Stimulated activated naive CD8-positive, alpha-beta T cell treated with anti-CD3 and anti-CD28 coated beads, Interleukin-15, Interleukin-2, amounts not matched to agents 100 U/mL and 50 U/mL, for 24 hours (primary cell): ENCODE results near the gene PIK3CA.

ENCODE experiments used
- ATAC-seq: fragments of 150-1000 bp; cut with Tn5 transposase; one replicate; pipeline ENCODE4 v1.10.0; 2021
- DNase-seq: peaks from one replicate; pipeline ENCODE4 v3.0.0; 2021

Gene PIK3CA

DNA sequence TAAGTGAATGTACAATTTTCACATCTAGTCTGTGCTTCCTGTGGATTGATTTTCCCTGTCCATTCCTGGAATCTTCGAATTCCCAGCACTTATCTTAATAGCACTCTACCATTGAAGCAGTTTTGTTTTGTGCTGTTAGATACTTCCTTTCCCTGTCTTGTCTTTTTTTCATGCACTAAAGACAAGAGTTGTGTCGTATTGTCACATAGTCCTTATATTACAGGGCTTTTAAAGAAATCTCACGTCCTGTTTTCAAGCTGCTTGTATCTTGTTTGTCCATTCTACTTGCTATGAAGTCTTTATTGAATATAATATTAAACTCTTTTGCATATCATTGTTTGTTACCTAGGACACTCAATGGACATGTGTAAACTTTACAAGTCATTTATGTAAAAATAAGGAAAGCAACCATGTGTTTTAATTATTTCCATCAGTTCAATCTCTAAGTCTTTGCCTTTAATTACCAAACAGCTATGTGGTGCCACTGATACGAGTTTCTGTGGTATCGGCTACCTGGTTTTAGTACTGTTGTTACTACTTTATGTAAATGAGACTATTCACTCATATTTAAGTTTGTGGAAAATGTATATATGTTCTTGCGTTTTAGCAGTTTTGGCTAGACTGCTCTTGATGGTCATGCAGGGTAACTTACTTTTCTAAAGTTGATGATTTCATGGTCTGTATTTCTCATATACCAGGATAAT, 10.3 kb downstream of the PIK3CA start:
- DNase-seq = no peak
- ATAC-seq = peak; percentile 85

- ATAC-seq (no peak), DNase-seq (no peak)
Measured at GRCh38 chr3:179163503-179163902, 15.3 kb downstream of the PIK3CA start.

DNA sequence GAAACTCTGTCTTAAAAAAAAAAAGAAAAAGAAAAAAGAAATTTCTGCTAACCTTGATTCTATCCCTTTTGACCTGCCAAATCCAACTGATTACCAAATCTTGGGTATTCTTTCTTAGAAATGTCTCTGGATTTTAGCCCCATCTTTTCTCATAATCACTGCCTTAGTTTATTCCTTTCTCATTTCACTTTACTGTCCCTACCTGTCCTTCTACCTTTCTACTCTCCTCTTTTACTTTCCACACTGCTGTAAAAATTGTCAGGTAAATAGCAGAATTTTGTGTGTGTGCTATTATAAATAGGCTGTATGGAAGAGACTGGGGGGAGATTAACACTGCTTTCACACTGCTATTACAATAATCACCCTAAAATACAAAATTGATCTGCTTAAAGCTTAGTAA, 16.7 kb downstream of the PIK3CA start:
- ATAC-seq (no peak), DNase-seq (no peak)

- ATAC-seq = no peak
- no peak for DNase-seq
Measured at GRCh38 chr3:179166561-179167201, 18.5 kb downstream of the PIK3CA start.

DNA sequence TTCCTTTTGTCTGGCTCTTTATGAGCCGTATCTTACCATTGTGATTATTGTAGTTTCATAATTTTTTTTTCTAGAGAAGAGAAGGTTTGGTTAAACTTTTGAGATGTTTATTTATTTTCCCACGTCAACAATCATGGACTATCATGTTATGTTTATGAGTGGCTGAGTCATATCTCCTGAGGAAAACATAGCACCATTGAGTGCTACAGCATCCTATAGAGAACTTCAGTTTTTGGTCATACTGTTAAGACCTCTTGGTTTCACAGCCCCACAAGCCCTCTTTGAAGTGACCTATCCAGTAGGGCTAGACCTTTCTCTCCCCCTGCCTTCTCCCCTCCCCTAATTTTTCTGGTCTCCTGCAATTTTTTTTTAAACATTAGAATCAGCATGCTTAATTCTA, 20.8 kb downstream of the PIK3CA start:
- ATAC-seq = no peak
- no peak for DNase-seq

GRCh38 chr3:179172546-179172945, 24.4 kb downstream of the PIK3CA start:
- DNase-seq (no peak), ATAC-seq (no peak)

GRCh38 chr3:179174316-179174715, 26.2 kb downstream of the PIK3CA start:
- ATAC-seq (no peak), DNase-seq (no peak)

DNA sequence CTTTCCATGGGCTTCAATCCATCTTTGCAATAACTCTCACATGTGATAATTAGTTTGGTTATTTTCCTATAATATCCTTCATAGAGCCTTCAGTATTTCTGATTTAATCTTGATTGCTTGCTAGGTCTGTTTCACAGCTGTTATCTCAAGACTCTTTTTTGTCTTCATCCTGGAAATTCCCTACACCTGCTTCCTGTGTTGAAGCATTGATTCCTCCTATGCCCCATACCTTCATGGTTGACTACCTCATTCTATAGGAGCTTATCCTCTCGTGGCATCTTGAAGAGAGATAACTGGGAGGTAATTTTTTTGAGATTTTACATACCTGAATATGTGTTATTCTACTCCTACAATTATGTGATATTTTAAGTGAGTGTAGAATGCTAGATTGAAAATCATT, 26.7 kb downstream of the PIK3CA start:
- no peak for ATAC-seq
- no peak for DNase-seq

GRCh38 chr3:179175358-179175757, 27.2 kb downstream of the PIK3CA start:
- no peak for DNase-seq
- ATAC-seq = no peak

DNA sequence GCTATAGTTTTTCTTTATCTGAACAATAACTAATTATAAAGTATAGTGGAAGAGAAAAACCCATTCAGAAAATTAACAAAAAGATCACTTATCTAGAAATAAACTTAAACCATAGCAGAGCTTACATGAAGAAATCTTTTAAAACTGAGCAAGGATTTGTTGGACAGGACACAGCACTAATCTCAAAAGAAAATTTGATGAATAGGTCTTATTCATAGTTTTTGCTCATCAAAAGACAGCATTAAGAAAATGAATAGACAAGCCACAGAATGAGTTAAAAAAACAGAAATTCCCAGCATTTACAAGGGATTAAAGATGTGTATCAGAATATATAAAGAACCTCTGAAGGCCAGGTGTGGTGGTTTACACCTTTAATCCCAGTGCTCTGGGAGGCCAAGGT, 29.5 kb downstream of the PIK3CA start:
- no peak for ATAC-seq
- no peak for DNase-seq

DNA sequence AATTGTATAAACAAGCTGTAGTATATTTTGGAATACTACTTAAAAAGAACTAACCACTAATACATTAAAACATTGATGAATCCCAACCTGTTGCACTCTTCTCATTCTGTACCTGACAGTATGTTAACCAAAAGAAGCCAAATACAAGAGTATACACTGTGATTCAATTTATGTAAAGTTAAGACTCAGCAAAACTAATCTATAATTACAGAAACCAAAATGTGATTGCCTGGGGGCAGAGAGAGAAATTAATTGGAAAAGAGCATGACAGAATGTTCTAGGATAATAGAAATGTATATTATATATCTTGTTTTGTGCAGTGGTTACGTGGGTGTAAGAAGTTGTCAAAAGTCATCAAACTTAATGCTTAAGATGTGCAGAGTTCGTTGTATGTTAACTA, 31.1 kb downstream of the PIK3CA start:
- ATAC-seq = no peak
- no peak for DNase-seq

DNA sequence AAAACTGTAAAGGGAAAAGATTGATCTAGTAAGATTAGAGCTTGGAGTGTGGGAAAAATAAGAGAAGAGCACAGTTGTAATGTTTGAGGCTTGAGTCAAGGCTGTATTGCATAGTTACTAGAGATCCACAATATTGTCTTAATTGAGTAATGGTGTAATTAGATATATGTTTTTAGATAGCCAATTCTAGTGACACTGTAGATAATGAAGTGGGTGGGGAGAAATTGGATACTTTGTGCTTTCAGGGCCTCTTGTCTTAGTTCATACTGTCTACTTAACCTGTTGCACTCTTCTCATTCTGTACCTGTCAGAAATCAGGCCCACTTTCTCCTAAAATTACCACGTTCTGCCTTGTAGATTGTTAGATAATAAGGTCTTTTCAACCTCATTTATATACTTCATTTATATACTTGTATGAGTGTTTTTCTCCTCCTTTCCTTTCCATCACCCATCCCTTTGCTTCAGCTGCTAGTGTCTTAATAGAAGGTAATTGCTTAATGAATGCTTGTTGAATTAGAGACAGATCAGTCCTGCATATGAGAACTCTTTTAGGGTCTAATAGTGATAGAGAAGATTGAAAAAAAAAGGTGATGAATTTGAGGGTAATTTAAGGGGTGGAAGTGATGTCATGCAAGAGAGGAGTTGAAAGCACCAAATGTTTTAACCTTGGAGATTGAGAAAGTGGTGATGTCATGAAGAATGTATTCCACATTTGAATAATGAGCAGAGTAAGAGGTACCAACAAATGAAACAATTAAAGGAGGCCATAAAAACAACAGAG, 32.0 kb downstream of the PIK3CA start:
- ATAC-seq (no peak), DNase-seq (no peak)

- peak; percentile 82 for ATAC-seq
- DNase-seq = no peak
Measured at GRCh38 chr3:179181021-179181472, 32.9 kb downstream of the PIK3CA start.

DNA sequence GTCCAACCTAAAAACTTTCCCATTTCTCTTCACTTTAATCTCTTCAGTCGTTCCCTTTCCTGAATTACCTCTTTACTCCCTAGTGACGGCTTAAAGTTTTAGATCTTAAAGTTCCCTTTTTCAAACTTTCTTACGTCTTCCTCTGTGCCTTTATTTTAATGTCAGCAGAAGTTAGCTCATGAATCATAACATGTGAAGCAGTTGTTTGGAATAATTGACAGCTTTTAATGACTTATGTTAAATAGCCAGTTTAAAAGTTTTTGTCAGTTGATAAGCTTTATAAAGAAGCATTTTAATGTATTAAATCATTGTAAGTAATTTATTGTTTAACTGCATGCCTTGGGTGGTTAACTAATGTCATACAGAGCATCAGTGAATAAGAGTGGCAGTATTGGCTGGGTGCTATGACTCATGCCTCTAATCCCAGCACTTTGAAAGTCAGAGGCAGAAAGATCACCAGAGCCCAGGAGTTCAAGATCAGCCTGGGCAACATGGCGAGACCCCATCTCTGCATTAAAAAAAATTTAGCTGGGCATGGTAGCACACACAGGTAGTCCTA, 33.9 kb downstream of the PIK3CA start:
- DNase-seq (peak; percentile 14), ATAC-seq (peak; percentile 79)

- DNase-seq = no peak
- no peak for ATAC-seq
Measured at GRCh38 chr3:179182902-179183301, 34.7 kb downstream of the PIK3CA start.

DNA sequence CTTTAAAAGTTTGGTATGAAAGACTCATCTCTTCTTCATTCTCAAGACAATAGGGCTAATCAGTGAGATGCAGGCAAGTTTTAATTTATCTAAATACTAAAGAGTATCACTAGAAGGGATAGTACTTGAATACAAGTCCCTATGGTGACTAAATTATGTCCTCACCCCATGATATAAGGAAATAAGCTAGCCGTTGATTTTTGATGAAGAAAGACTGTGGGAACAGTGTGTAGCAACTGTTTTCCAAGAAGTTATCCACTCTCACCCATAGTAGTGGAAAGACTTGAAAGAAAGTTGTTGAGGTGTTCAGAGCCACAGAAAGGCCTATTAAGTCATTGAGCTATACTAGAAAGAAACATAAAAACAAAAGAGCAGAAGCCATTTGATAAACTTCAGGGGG, 36.7 kb downstream of the PIK3CA start:
- DNase-seq (no peak), ATAC-seq (no peak)

DNA sequence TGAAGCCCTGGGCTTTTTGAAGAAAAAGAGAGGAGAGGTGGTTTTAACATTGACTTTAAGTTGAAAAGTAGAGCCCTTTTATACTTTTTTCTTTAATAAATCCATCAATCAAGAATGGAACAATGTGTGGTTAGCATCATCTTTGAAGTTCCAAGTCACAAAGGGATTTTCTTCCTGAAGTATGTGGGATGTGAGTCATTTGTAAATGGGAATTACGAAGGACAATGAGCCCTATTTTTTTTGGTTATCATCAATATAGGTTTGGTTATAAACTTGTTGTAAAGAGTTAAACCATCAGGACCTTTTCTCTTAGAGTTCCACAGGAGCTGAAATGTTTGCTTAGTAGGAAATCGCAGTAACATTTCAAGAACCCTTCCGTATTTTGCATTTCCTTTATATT, 38.3 kb downstream of the PIK3CA start:
- DNase-seq (no peak), ATAC-seq (no peak)

GRCh38 chr3:179189759-179190158, 41.6 kb downstream of the PIK3CA start:
- DNase-seq = no peak

GRCh38 chr3:179190581-179190980, 42.4 kb downstream of the PIK3CA start:
- ATAC-seq = no peak

More at GRCh38 chr3:179189759-179190158, 41.6 kb downstream of the PIK3CA start:
- no peak for ATAC-seq

GRCh38 chr3:179192542-179192941, 44.4 kb downstream of the PIK3CA start:
- no peak for ATAC-seq
- DNase-seq = no peak

More at GRCh38 chr3:179190581-179190980, 42.4 kb downstream of the PIK3CA start:
- no peak for DNase-seq

DNA sequence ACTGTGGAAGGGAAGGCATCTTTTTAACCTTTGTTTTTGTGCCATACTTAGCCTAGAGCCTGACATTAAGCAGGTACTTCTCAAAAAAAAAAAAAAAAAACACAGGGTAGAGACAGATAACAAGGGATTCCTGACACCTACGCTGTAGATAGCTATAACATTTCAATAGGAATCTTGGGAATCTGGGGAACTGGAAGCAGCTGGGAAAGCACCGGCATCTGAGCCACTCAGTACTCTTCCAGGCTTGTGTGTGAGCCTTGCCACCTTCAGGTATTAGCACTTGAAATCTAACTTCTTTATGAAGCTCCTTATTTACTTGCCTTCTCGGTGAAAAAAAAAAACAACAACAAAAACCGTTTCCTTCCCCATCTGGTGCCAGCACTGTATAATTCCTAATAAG, 46.8 kb downstream of the PIK3CA start:
- DNase-seq = no peak
- ATAC-seq = no peak

GRCh38 chr3:179196098-179196497, 47.9 kb downstream of the PIK3CA start:
- no peak for DNase-seq
- peak; percentile 46 for ATAC-seq

DNA sequence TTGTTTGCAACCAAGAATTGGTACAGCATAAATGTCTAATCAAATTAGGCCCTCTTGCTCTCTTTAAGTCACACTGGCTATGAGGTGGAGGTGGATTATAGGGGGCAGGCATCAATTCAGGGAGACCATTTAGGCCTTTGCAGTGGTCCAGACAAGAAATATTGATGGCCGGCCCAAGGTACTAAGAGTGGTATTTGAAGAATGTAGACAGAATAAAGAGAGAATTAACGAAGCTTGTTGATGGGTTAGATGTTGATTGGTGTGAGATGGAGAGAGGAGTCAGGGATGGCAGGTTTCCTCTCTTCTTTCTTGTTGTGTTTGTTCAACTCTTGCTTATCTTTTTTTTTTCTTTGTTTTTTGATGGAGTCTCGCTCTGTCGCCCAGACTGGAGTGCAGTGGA, 48.5 kb downstream of the PIK3CA start:
- DNase-seq (no peak), ATAC-seq (no peak)
